Effector CD8-positive, alpha-beta T cell (primary cell): ENCODE results near the gene NTMT1.

Experiments
- DNase-seq: peaks from one replicate; lab custom pipeline; 2025; lab: John Stamatoyannopoulos, UW

NTMT1 gene

GRCh38 chr9:129597355-129598088, 28.4 kb upstream of the NTMT1 start:
- DNase-seq, result no peak

- DNase-seq, result no peak
Measured at GRCh38 chr9:129598089-129598596, 27.8 kb upstream of the NTMT1 start.

GRCh38 chr9:129601082-129601674, 24.8 kb upstream of the NTMT1 start:
- DNase-seq, result no peak

GRCh38 chr9:129602598-129603415, 23.2 kb upstream of the NTMT1 start:
- DNase-seq, result no peak

- DNase-seq, result no peak
Measured at GRCh38 chr9:129604056-129604765, 21.8 kb upstream of the NTMT1 start.

GRCh38 chr9:129604766-129605163, 21.2 kb upstream of the NTMT1 start:
- no peak for DNase-seq

- no peak for DNase-seq
Measured at GRCh38 chr9:129606161-129607026, 19.6 kb upstream of the NTMT1 start.

- DNase-seq, result no peak
Measured at GRCh38 chr9:129607027-129607387, 19.0 kb upstream of the NTMT1 start.

GRCh38 chr9:129608561-129609481, 17.1 kb upstream of the NTMT1 start:
- no peak for DNase-seq

- peak; percentile 14 for DNase-seq
Measured at GRCh38 chr9:129609486-129610212, 16.3 kb upstream of the NTMT1 start.

GRCh38 chr9:129610213-129610472, 15.8 kb upstream of the NTMT1 start:
- DNase-seq, result no peak

GRCh38 chr9:129610473-129611306, 15.3 kb upstream of the NTMT1 start:
- DNase-seq, result peak; percentile 61

- DNase-seq, result no peak
Measured at GRCh38 chr9:129611307-129611800, 14.6 kb upstream of the NTMT1 start.

GRCh38 chr9:129612123-129612522, 13.8 kb upstream of the NTMT1 start:
- DNase-seq, result no peak

- DNase-seq, result no peak
Measured at GRCh38 chr9:129612815-129613519, 13.0 kb upstream of the NTMT1 start.

GRCh38 chr9:129613520-129614175, 12.3 kb upstream of the NTMT1 start:
- no peak for DNase-seq

GRCh38 chr9:129614932-129615331, 11.0 kb upstream of the NTMT1 start:
- no peak for DNase-seq
